HL-60 (cell line): ENCODE results near the gene SCN4A.
"Not testable (repeated sequence)": the region's sequence is repeated elsewhere in the genome, so short reads cannot be mapped to it uniquely, and the experiment has no call there.

Source experiments
- CTCF ChIP-seq: IDR thresholded peaks from one replicate; pipeline ENCODE4 v1.5.1; 2011; ENCODE audit warnings: low read length, control low read depth, inconsistent platforms; ENCODE audit not compliant: insufficient read depth
- GABPA ChIP-seq: IDR thresholded peaks from 2 replicates; pipeline ENCODE4 v1.6.1; 2012; ENCODE audit warnings: low read depth
- POLR2AphosphoS5 ChIP-seq: IDR thresholded peaks from 2 replicates; pipeline ENCODE4 v1.6.1; 2012; ENCODE audit warnings: low read depth
- REST ChIP-seq: IDR thresholded peaks from 2 replicates; pipeline ENCODE4 v1.6.1; 2012; ENCODE audit warnings: low read depth; ENCODE audit not compliant: insufficient replicate concordance
- SPI1 ChIP-seq: IDR thresholded peaks from 2 replicates; pipeline ENCODE4 v1.6.1; 2012; ENCODE audit warnings: low read depth, mild to moderate bottlenecking, borderline replicate concordance

GRCh38 chr17:63920050-63920449 lies 52.7 kb downstream of the SCN4A start:
- not testable (repeated sequence) for TF ChIP-seq CTCF, POLR2AphosphoS5, REST, GABPA, SPI1
